Measurements from ENCODE around the gene KSR1. TPM values are rescaled to one million over a fixed set of nuclear protein-coding genes. Genes with fewer than 3 reads are reported as not detected.

The KSR1 gene
- total and polyA plus RNA-seq, 10 of the 15 experiments (the other 5 are each of a cell fraction or from before 2014, with no cell fraction given) = 0.97 to 66.6 (median 22.9) TPM

- RAD21 ChIA-PET (ENCODE audit: unreplicated experiment) = interaction anchor here (1.0 to 1.4 kb wide), 3 partner anchors 17 to 68 kb away, joined by 3 to 5 read pairs (median 4); partner anchors contain the start of gene KSR1
- 0 out of 2 replicates have a peak, but pooled peaks cover 2% of the 10 kb centered on the region for H4K20me1 ChIP-seq (ENCODE audit: control insufficient read depth, insufficient read depth)
- ATAC-seq (no peak), DNase-seq (ENCODE audit: low read depth, low spot score) (no peak), FAIRE-seq (no peak)
- BruUV-seq (replicated peaks) = no TSS peak
- CTCF ChIA-PET = interaction anchor here (0.6 to 2.5 kb wide), 6 partner anchors 10 to 143 kb away, joined by 3 to 6 read pairs (median 5); partner anchors contain the start of gene KSR1
- POLR2A ChIA-PET = interaction anchor here (0.7 to 0.9 kb wide), 3 partner anchors 16 to 66 kb away, joined by 3 to 6 read pairs (median 3); no protein-coding TSS in a partner anchor
- peaks cover 0 to 3% of the 10 kb centered on the region in 2 experiments; a peak in 1 of 4 replicates for H3K36me3 ChIP-seq (ENCODE audit: control insufficient read depth in 2 of 2, insufficient read depth in 2 of 2, low read length in 1 of 2)
- H3K27ac ChIP-seq (ENCODE audit: control insufficient read depth, insufficient read depth) = no peak overlapping the region
- no peak overlapping the region for H3K9ac ChIP-seq (ENCODE audit: control insufficient read depth, insufficient read depth, low read length)
- peaks cover 49% of the 10 kb centered on the region for H3K79me2 ChIP-seq (ENCODE audit: control insufficient read depth, insufficient read depth, low read length)
- H3K4me2 ChIP-seq (ENCODE audit: control insufficient read depth, insufficient read depth) = no peak overlapping the region
- H3K27me3 ChIP-seq (replicated peaks in 1 of 2; ENCODE audit: control insufficient read depth in 2 of 2, insufficient read depth in 2 of 2, low read length in 1 of 2) = no peaks in the 10 kb centered on the region
- intact Hi-C loops (cut with micrococcal nuclease; ENCODE audit: unreplicated experiment) = no loop called here
- no peak for TF ChIP-seq ZNF622 (IDR thresholded peaks at IDR 0.05)
- no peak for TF ChIP-seq POU2F2 (IDR thresholded peaks at IDR 0.05; ENCODE audit: borderline replicate concordance, low read depth, low read length)
- peak; percentile 79 for TF ChIP-seq EED (IDR thresholded peaks at IDR 0.05; ENCODE audit: low read depth)
- TF ChIP-seq CBFB (IDR thresholded peaks at IDR 0.05; ENCODE audit: low read depth) = no peak
- no peak for TF ChIP-seq ETV6 (conservative IDR thresholded peaks at IDR 0.05 in 1 of 2, IDR thresholded peaks at IDR 0.05 in 1 of 2; ENCODE audit: borderline replicate concordance in 1 of 2, low read depth in 1 of 2)
- no peak for TF ChIP-seq IRF3 (IDR thresholded peaks at IDR 0.05)
- no peak for TF ChIP-seq RUNX3 (IDR thresholded peaks at IDR 0.05; ENCODE audit: low read length)
- TF ChIP-seq JUNB (IDR thresholded peaks at IDR 0.05) = peak; percentile 33; the same call in 1 of the 2 replicates
- H2AFZ ChIP-seq (ENCODE audit: control insufficient read depth, low read depth, low read length) = no peak overlapping the region
- in situ Hi-C loops (cut with MboI) = no loop called here
- 0% methylated on average over 1 of the region's 1 CpG for WGBS (ENCODE audit: insufficient coverage, insufficient replicate concordance, low lambda C conversion rate, missing lambda C conversion rate)
- SMC1A ChIA-PET (ENCODE audit: uncharacterized antibody, unreplicated experiment) = interaction anchor here (0.7 to 3.0 kb wide), 13 partner anchors 11 to 65 kb away, joined by 3 to 14 read pairs (median 4); no protein-coding TSS in a partner anchor
- peaks cover 37% of the 10 kb centered on the region for H3K4me1 ChIP-seq (ENCODE audit: control insufficient read depth, insufficient read depth, low read length)
- H3K4me3 ChIP-seq = no peak overlapping the region
- H3K9me3 ChIP-seq (replicated peaks; ENCODE audit: control insufficient read depth, insufficient read depth, low read length) = no peaks in the 10 kb centered on the region
Measured at GRCh38 chr17:27523712-27524111, 67.5 kb downstream of the KSR1 start.

Measured in GM12878 (cell line).